GM13976 (cell line): ENCODE data around the gene SEMA6A.
"Not testable (repeated sequence)": the region's sequence is repeated elsewhere in the genome, so short reads cannot be mapped to it uniquely, and the experiment has no call there.

Experiments used
- DNase-seq: peaks from one replicate; pipeline ENCODE4 v3.0.0; 2012; ENCODE audit warnings: low spot score
- CTCF ChIP-seq: IDR thresholded peaks from 2 replicates; pipeline ENCODE4 v1.5.1; 2012; ENCODE audit warnings: borderline replicate concordance, mild to moderate bottlenecking; ENCODE audit not compliant: insufficient read depth; ENCODE audit errors: extremely low read depth, missing control alignments, control extremely low read depth
- in situ Hi-C: fragments of 300-500 bp; cut with MboI; formaldehyde crosslinking; loops from one replicate; pipeline ENCODE4 v1.12.0; 2022; ENCODE audit warnings: low sequenced_read_pairs, mixed read lengths, inconsistent platforms; ENCODE audit not compliant: unreplicated experiment

The SEMA6A gene

GRCh38 chr5:116527582-116527981 is 47.0 kb downstream of the SEMA6A start:
- no peak for TF ChIP-seq CTCF
- DNase-seq, result no peak
- in situ Hi-C loops, result loop anchor here (25.0 kb wide), 1 partner anchor 390 kb away; no protein-coding TSS in a partner anchor

GRCh38 chr5:116525674-116526073 is 48.9 kb downstream of the SEMA6A start:
- no peak for TF ChIP-seq CTCF
- no peak for DNase-seq
- in situ Hi-C loops, result loop anchor here (25.0 kb wide), 1 partner anchor 388 kb away; no protein-coding TSS in a partner anchor

GRCh38 chr5:116524966-116525365 is 49.7 kb downstream of the SEMA6A start:
- TF ChIP-seq CTCF, result no peak
- DNase-seq, result no peak
- in situ Hi-C loops, result loop anchor here (25.0 kb wide), 1 partner anchor 388 kb away; no protein-coding TSS in a partner anchor

GRCh38 chr5:116524051-116524904 is 50.3 kb downstream of the SEMA6A start:
- in situ Hi-C loops, result no loop called here
- TF ChIP-seq CTCF, result no peak
- DNase-seq, result no peak

- in situ Hi-C loops, DNase-seq: not testable (repeated sequence)
These were observed 51.4 kb downstream of the SEMA6A start for GRCh38 chr5:116523182-116523581.

GRCh38 chr5:116522356-116523136 is 52.1 kb downstream of the SEMA6A start:
- DNase-seq, result no peak
- in situ Hi-C loops, result no loop called here
- no peak for TF ChIP-seq CTCF
